ENCODE measurements around the gene C9orf152. TPM values are rescaled to one million over a fixed set of nuclear protein-coding genes. Genes with fewer than 3 reads are reported as not detected.

Gene C9orf152
- total RNA-seq, 1 donor from 2014 or later: not detected

GRCh38 chr9:110187126-110187525 lies 20.8 kb downstream of the C9orf152 start:
- ATAC-seq: no peak
- no peak for DNase-seq (ENCODE audit: low spot score)
- intact Hi-C loops (cut with DNase I): no loop called here

DNA sequence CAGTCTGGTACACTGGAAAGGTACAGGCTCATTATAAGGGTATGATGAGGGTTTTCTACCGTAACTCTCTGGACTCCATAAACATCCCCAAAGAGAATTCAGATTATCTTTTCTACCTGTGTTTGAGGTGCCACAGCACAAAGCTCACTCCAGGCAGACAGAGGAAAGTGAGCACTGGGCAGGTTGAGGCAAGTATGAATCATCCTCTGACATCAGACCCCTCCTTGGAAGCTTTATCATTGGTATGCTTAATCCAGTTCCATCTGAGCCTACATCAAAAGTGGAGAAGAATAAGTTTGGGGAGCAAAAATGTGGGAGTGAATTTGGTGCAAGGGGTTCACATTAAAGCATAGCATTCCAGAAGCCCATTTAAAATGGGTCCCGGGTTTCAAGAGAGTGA lies 21.7 kb downstream of the C9orf152 start:
- DNase-seq (ENCODE audit: low spot score) (no peak), ATAC-seq (no peak)
- intact Hi-C loops (cut with DNase I): no loop called here

- intact Hi-C loops (cut with DNase I): no loop called here
- no peak for DNase-seq (ENCODE audit: low spot score)
Measured at GRCh38 chr9:110185806-110186205, 22.2 kb downstream of the C9orf152 start.

DNA sequence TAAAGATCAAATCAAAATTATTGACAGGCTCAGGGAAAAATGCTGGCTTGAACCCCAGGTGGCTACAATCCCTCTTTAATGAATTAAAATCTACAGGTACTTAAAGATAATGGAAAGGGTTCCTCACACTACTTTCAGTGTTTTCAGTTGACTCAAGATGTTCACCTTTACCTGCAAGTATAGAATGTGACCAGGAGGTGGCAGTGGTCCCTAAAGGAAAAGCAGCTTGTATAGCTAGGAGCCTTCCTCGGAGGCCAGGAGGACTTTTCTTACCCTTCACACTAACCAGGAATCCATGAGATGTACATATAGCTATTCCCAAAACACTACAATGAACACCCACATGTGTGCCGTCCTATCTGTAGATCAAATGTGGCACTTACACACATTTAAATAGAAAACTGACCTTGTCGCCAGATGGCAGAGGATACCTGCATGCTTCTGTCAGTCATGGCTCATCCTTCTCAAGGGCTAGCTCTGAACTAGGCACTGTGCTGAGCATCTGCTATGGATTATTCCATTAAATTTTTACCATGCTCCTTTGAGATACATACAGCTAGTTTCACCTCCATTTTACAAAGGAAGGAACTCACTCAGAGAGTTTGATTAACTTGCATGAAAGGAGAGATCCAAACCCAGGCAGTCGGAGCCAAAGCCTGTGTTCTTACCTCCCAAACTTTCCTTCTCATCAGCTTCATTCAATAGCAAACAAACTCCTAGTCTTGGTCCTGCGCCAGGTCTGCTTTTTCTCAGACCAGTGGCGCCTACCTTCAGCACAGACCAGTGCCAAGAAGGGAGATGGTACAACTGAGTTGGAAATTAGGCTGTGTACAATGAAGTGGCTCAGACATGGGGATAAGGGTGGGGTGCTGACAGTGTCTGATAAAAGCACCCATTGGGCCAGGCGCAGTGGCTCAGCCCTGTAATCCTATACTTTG lies 24.5 kb downstream of the C9orf152 start:
- intact Hi-C loops (cut with DNase I): no loop called here
- ATAC-seq: peak; percentile 75
- DNase-seq (ENCODE audit: low spot score): peak; percentile 69

More at GRCh38 chr9:110185806-110186205, 22.2 kb downstream of the C9orf152 start:
- no peak for ATAC-seq

GRCh38 chr9:110180511-110181434 lies 27.2 kb downstream of the C9orf152 start:
- ATAC-seq: peak; percentile 57
- DNase-seq (ENCODE audit: low spot score): peak; percentile 56
- intact Hi-C loops (cut with DNase I): no loop called here

DNA sequence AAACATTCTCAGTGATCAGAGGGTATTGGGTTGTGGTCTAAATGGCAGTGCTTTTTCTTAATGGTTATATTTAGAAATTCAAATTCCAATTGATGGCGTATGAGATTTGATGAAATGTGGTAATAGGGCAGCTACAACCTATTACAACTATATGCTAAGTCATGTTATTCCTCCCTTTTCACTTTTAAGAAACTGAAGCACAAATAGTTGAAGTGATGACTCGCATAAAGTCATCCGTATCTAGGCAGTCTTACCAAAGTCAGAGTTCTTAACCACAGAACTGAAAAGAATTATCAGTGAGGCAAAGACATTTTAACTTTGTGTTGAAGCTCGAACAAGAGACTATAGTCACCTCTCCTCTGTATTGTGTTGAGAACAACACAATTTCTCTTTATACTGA lies 28.2 kb downstream of the C9orf152 start:
- intact Hi-C loops (cut with DNase I): no loop called here
- DNase-seq (ENCODE audit: low spot score) (no peak), ATAC-seq (no peak)

DNA sequence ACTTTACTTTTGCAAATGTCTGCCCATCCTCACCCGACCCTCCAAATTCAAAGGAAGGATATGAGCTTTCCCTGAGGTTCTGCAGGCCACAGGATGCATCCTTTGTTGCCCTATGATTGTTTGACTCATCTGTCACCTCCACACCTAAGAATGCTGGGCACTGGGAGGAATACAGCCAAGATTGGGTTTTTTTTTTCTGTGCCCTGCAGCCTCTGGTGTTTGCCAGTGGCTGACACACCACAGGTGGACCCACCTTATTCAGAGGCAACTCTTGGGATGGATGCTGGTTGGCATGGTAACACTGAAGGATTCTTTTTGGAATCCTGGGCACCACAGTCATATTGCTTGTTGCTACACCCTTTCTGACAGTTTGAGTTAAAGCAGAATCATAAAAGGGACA lies 29.7 kb downstream of the C9orf152 start:
- DNase-seq (ENCODE audit: low spot score): peak; percentile 7
- ATAC-seq: no peak
- intact Hi-C loops (cut with DNase I): no loop called here

DNA sequence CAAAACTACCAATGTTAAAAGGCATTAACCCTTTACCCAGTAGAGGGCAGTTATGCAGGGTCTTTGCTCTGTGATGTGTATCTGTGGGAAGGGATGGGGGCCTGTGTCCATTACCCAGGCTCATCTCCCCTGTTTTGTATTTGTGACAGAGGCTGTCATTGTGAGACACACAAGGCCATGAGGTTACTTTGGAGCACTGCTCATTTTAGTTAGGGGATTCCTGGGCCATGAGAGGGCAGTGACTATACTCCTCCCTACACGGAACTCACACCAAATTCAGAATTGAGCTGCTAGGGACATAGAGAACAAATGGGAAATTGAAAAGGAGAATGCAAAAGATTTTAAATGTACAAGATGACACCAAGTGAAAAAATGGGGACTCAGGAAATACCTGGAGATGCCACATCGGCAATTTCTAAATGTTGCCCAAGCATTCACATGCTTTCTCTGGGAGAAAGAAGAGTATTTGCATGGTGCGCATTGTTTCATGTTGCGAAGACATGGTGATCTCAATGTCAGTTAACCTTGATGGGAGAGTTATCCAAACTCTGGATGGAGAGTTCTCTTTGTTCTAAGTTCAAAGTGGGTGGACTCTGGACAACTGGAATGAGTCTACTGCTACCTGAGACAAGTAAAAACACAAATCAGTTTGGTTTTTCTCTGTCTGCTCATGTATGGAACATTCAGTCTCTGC lies 32.5 kb downstream of the C9orf152 start:
- ATAC-seq (no peak), DNase-seq (ENCODE audit: low spot score) (no peak)
- intact Hi-C loops (cut with DNase I): no loop called here

- intact Hi-C loops (cut with DNase I): no loop called here
- DNase-seq (ENCODE audit: low spot score) (no peak), ATAC-seq (no peak)
Measured at GRCh38 chr9:110173322-110173642, 34.7 kb downstream of the C9orf152 start.

DNA sequence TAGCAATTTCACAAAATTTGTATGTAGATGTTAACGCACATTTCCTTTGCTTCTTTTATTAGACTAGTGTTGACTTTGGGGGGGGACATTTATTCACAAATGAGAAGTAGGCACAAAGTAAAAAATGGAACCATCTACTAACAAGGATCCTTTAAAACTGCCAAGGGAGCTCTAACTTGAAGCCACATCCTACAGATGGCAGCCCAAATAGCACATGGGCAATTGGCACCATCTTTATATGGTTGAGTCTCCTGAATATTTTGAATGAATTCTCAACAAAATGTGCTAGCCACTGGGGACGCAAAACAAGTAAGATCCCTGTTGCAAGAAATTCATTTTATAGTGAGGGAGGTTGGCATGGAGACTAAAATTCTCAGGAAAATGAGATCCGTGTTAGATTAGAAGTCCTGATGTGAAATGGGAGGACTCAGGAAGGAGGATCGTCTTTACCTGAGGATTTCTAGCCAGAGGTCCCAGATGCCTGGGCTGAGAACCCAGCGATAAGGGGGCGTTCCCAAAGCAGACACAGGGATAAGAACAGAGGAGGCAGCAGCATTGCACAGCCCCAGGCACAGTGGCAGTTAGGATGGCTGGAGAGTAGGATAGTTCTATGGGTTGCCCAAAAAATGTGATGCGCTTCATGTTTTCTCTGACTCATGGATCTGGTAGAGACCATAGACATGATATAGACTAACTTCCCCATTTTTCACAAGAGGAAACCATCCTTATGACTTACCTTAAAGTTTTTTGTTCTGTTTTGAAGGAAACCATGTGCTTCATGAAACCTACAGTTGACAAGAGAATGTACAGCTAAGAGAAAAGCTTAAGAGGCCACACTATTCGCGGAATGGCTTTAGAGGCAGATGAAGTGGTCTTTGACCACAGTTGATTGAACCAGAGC lies 37.4 kb downstream of the C9orf152 start:
- ATAC-seq (no peak), DNase-seq (ENCODE audit: low spot score) (no peak)
- intact Hi-C loops (cut with DNase I): no loop called here

DNA sequence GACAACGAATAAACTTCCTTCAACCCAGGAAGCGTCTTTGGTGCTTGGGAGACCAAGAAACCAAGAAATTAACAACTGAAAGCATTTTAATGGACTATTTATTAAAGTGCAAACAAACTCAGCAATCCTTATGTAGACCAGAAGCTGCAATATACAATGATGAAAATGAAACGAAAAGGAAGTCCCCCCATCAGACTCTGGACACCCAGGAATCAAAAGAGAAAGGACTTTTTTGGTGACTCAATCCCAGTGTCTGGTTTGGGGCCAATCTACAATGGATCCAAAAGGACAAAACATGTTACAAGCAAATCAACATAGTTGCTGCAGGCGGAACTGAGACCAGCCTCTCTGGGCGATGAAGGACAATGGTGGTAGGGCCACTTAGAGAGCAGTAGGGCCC lies 39.5 kb downstream of the C9orf152 start:
- no peak for ATAC-seq
- intact Hi-C loops (cut with DNase I): no loop called here
- DNase-seq (ENCODE audit: low spot score): no peak

DNA sequence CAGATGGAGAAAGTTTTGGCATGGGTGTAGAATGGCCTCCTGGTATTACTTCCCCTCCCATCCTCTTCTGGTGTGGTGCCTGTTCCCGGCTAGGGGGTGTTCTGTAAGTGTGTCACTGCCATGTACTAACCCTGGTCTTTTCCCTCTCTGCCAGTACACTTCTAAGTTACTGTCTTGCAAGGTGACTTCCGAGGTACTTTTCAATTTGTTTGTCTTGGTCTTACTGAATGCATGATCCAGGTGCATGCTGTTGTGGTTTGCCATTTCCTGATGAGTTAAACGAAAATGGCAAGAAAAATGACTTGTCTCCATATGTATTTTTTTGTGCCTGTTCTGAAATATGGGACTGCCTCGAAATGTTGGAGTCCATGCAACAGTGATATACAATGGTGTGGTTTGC lies 46.0 kb downstream of the C9orf152 start:
- no peak for DNase-seq (ENCODE audit: low spot score)
- intact Hi-C loops (cut with DNase I): loop anchor here (5.0 kb wide), 1 partner anchor 250 kb away; no protein-coding TSS in a partner anchor
- ATAC-seq: no peak

DNA sequence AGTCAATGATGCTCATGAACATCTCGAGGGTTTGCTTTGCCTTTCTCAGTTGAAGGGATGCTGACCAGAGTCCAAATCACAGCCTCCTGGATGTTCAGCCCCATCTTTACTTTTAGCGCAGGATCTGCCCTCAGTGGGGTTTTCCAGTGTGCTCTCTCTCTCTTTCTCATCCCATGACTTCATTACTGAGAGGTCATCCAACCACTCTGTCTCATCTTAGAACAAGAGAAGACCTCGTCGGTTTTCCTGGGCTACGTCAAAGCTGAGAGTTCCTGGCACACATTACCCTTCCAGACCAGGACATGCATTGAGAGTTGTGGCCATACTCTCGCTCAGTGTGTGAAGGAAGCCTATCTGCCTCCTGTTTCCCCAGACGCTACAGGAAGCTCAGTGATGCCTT lies 47.3 kb downstream of the C9orf152 start:
- intact Hi-C loops (cut with DNase I): loop anchor here (5.0 kb wide), 1 partner anchor 248 kb away; no protein-coding TSS in a partner anchor
- ATAC-seq (no peak), DNase-seq (ENCODE audit: low spot score) (no peak)

- ATAC-seq (no peak), DNase-seq (ENCODE audit: low spot score) (no peak)
- intact Hi-C loops (cut with DNase I): loop anchor here (5.0 kb wide), 1 partner anchor 248 kb away; no protein-coding TSS in a partner anchor
Measured at GRCh38 chr9:110160123-110160522, 47.8 kb downstream of the C9orf152 start.

DNA sequence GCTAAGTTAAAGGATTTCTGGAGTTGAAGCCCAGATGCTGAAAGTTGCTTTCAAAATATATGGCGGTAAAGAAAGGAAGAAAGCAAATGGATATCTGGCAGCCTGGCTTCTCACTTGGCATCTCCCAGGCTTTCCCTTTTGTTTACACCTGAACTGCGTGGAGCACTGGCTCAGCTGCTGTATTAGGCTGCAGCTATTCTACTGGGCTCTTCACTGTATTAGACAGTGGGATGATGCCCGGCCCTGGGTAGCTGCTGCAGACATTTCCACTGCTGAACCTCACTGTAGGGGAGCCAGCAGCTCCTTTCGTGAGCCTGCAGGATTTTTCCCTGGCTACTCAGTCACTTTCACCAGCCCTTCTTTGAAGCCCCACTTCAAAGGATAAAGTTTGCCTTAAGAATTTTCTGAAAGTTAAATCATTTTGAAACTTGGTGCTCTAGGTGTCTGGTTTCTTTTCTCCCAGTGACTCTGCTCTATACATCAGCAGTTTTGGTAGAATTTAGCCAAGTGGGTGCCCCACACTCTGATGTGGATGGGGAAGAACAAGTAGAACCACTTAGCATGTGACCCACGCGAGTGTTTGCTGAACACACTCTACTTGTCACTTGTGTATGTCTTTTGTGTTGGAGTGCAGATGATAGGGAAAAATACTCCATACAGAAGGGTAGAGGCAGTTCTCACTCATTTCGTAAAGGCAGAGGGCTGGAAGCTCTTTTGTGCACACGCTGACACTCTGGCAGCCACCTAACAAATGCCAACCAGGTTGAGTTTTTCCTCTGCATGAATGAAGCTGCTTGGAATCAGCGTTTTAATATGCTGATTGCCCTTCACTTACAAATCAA lies 49.9 kb downstream of the C9orf152 start:
- intact Hi-C loops (cut with DNase I): no loop called here
- ATAC-seq: no peak

GRCh38 chr9:110156902-110157301 lies 51.1 kb downstream of the C9orf152 start:
- DNase-seq (ENCODE audit: low spot score) (no peak), ATAC-seq (peak; percentile 82)
- intact Hi-C loops (cut with DNase I): no loop called here

More for the DNA sequence above, 49.9 kb downstream of the C9orf152 start:
- no peak for DNase-seq (ENCODE audit: low spot score)

DNA sequence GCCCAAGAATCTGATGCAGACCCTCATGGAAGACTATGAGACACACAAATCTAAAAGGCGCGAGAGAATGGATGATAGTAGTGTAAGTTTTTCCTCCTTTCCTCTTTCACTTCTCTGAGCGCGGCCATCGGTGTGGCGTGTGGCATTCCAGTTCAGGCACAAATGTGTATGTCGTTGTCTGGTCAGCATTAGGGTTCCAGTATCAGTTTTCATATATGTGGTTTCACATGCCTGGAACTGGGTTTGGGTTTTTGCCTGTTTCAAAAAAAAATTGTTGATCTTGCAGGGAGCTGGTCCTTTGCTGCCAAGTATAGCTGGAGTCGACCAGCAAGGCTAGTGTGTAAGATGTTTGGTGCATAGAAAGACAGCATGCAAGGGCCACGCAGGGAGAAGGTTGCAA lies 51.5 kb downstream of the C9orf152 start:
- ATAC-seq (no peak), DNase-seq (ENCODE audit: low spot score) (no peak)
- intact Hi-C loops (cut with DNase I): no loop called here
